SIG-M5 (cell line): ENCODE results near the gene GABPA.
"Not testable (repeated sequence)": the region's sequence is repeated elsewhere in the genome, so short reads cannot be mapped to it uniquely, and the experiment has no call there.

Source experiments
- DNase-seq: peaks from one replicate; lab custom pipeline; 2025; lab: John Stamatoyannopoulos, UW

GABPA gene

DNA sequence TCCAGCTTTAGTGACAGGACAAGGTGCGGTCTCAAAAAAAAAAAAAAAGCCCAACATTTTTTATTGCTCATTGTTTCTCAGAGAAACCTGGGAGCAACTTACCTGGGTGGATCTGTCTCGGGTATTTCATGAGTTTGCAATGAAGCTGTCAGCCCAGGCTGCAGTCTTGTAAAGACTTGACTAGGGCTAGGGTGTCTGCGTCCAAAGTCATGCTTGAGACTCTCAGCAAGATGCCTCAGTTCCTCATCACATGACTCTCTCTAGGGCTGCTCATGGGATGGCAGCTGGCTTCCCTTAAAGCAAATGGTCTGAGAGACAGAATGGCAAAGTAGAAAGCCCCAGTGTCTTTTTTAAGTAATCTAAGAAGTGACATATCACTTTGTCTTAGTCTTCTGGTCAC, 8.1 kb downstream of the GABPA start:
- DNase-seq, result no peak

DNA sequence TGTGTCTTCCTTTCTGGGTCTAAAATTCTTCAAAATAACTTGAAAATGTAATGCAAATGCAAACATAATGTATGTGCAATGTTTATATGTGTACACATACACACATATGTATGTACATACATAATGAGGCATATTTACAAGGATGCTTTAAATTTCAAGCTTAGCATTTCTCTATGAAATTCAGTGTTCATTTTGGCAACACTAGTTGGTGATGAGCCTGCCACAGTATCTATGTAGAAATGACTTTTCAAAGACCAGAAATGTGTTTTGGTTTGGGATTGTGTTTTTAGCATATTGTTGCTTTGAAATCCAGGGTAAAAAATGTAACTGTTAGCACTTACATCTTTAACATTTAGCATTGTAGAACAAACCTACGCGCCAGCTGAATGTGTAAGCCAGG, 10.1 kb downstream of the GABPA start:
- DNase-seq, result no peak

- DNase-seq, result no peak
Observed at GRCh38 chr21:25750085-25750484, 15.3 kb downstream of the GABPA start.

GRCh38 chr21:25752416-25752815, 17.6 kb downstream of the GABPA start:
- DNase-seq, result no peak

DNA sequence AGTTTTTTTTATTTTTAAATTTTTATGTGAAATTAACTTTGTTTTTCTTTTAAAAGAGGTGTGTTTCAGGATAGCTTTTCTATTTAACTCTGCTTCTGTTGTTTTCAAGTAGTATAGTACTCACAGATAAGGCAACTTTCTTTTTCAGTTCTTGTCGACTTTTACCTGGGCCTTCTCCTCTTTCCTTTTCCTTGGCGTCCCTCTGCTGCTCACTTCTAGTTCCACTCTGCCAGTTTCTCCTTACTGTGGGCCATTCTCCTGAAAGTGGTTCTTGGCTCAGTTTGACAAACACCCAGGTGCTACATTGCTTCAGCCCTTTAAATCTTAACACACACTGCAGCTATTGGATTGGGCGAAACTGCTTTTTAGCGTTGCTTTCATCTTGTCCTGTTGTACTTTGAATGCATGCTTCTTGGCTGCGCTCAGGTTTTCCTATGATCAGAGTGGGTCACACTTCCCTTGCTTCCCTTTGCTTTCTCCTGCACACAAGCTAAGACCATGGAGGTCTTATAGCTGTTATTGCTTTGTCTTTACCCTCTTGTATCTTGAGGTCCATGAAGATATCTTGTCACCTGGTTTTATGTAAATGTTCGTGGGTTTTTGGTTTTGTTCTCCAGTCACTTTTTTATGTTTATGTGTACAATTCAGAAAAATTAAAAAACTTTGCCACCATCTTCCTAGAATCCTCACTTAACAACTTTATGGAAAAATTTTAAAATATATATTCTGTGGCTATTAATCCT, 21.6 kb downstream of the GABPA start:
- no peak for DNase-seq

DNA sequence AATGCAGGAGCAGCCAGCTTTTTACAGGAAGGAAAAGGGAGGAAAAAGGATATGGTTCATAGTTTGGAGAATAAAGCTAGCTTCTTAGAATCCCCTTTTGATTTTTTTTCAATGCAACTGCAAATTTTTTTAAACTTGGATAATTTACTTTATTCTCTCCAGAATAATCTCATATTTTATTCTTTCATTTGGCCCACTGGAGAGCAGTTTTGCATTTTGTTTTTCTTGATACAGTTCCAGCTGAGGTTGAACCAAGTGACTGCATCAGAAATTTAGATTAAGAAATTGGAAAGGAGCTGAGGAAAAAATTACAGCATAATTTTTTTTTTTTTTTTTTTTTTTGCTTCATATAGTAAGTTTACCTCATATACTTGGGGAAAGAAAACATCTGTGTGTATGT, 22.8 kb downstream of the GABPA start:
- no peak for DNase-seq

- no peak for DNase-seq
Observed at GRCh38 chr21:25759573-25759972, 24.8 kb downstream of the GABPA start.

DNA sequence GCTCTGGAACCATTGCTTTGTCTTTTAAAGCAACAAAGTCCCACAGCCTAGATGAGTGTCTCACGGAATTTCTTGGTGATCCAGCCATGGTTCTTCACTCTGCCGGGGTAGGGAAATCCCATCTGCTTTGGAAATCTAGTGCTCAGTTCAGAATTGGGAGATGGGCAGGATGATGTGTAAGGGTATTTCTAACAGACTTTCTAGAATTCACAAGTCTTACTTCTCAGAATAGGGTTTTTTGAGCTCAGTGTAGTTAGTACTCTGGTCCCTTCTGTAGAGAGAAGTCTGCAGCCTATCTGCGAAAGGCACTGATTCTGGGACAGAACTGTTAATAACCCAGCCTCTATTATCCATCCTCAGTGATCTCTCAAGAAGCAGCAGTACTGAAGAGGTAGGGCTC, 25.3 kb downstream of the GABPA start:
- DNase-seq, result no peak

- no peak for DNase-seq
Observed at GRCh38 chr21:25760677-25761076, 25.9 kb downstream of the GABPA start.

- DNase-seq, result no peak
Observed at GRCh38 chr21:25764065-25764464, 29.3 kb downstream of the GABPA start.

DNA sequence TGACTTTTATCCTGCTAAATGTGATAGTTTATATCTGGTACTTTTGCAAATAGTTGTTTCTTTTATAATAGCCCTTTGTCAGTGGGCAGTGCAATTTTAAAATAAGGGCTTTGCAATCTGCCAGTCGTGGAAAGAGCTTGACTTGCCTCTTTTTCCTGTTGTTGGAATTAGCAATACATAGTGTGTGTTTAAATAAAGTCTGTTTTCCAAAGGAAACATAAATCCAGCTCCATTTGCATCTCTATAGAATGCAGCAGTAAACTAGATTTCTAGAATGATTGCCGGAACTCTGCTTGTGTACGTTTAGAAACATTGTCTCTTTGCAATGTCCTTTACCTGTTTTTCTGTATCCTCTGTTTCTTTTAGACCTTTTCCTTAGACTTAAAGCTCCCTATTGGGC, 33.1 kb downstream of the GABPA start:
- no peak for DNase-seq

DNA sequence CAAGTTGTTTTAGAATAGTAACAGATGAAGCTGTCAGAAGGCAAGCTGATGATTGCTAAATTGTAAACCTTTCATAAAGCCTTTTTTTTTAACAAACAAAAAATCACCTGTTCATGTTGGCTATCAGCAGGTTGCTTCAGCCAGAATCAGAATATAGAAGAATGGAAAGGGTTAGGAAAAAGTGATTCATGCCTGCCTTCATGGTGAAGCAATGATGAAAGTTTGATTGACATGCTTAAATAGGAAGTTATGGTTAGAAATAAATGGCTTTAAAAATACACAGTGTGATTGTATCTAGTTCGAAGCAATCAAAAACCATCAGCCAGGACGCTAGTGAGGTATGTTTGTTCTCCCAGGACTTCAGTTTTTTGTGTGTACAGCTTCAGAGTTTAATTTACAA, 37.9 kb downstream of the GABPA start:
- DNase-seq, result peak; percentile 60

DNA sequence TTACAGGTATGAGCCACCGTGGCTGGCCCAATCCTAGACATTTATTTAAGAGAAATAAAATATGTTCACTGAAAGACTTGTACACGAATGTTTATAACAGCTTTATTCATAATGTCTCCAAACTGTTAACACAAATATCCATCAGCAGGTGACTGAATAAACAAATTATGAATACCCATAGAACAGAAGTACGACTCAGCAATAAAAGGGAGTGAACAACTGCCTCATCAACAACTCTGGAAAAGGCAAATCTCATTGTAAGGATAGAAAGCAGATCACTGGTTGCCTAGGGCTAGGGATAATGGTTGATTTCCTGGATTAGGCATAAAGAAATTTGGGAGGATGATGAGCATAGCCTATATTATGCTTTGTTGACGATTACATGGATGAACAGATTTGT, 41.7 kb downstream of the GABPA start:
- no peak for DNase-seq

- DNase-seq, result not testable (repeated sequence)
Observed at GRCh38 chr21:25778126-25778875, 43.5 kb downstream of the GABPA start.

GRCh38 chr21:25788677-25789076, 53.9 kb downstream of the GABPA start:
- DNase-seq, result no peak

GRCh38 chr21:25790122-25790877, 55.5 kb downstream of the GABPA start:
- peak; percentile 8 for DNase-seq

- DNase-seq, result no peak
Observed at GRCh38 chr21:25790878-25791204, 56.1 kb downstream of the GABPA start.

- DNase-seq, result no peak
Observed at GRCh38 chr21:25791319-25791718, 56.5 kb downstream of the GABPA start.

DNA sequence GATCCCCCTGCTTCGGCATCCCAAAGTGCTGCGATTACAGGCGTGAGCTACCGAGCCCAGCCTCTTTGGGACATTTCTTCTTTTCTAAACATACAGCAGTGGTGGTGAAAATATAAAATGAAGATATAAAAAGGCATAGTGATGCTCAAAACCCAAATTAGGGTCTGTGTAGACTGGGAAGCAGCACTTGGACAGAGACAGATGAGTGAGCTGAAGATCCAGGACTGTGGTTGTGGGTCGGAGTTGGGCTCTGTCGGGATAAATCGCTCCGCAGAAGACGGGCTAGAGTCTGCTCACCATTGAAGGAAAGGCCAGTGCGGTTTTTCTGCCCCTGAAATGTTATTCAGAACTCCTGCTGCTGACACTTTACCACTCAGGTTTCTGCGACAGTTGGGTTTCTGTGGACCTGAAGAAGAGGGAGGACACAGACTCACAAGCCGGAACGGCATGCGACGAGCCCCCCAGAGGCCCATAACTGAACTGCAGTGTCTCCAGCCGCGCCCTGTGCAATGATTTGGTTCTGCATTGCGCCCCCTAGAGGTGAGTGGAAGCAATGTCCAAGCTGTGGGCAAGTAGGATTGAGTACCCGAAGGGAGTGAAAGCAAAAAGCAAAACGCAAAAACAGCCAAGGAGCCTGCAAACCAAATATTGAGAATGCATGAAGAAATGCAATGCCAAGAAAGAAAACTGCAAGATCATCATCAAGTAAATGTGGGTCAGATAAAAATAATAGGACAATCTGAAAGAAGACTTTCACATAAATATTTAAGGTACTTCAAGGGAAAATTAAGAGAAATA, 66.6 kb downstream of the GABPA start:
- peak; percentile 25 for DNase-seq

DNA sequence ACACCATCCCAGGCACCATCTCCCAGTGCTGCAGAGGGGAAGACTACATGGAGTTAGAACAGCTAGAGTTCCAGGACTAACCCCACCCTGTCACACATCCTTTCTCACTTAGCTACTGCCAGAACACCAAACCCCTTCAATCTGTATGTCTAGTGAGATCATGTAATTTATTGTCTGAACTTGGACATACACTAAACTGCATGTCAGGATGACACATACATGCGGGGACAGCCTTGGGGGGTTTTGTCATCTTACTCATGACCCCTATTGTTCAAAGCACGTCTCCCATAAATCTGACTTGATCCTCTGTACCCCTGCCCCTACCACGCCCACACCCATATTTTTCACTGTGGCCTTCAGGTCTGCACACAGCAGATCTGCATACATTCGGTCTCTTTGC, 71.3 kb downstream of the GABPA start:
- no peak for DNase-seq

GRCh38 chr21:25807191-25807590, 72.4 kb downstream of the GABPA start:
- no peak for DNase-seq

- DNase-seq, result no peak
Observed at GRCh38 chr21:25809013-25809412, 74.2 kb downstream of the GABPA start.
